CD14-positive monocyte (primary cell): ENCODE results near the gene LHFPL3. TPM values are rescaled to one million over a fixed set of nuclear protein-coding genes. Genes with fewer than 3 reads are reported as not detected.

Source experiments
- DNase-seq, 3 donors: peaks; one replicate each; pipeline ENCODE4 v3.0.0-alpha.2; 2011 to 2022
- H2AFZ ChIP-seq: 2 replicates; pipeline ENCODE4 v1.6.0; 2012; ENCODE audit warnings: mild to moderate bottlenecking, low read depth, low read length, inconsistent platforms; ENCODE audit not compliant: insufficient read depth, poor library complexity, severe bottlenecking
- H3K27ac ChIP-seq, 2 donors: 1 replicate in 1 of 2; 2 replicates in 1 of 2; pipeline ENCODE4 v1.5.1; 2012 to 2013; ENCODE audit warnings: low read length in 2 of 2, control low read depth in 1 of 2, inconsistent platforms in 1 of 2, low read depth in 1 of 2, mild to moderate bottlenecking in 1 of 2
- H3K27me3 ChIP-seq, 2 donors: one replicate each; pipeline versions ENCODE4 v1.6.0 to v1.6.1; 2011 to 2013; ENCODE audit warnings: low read length in 2 of 2; ENCODE audit not compliant: control insufficient read depth in 2 of 2, insufficient read depth in 2 of 2
- H3K36me3 ChIP-seq, 2 donors: replicated peaks in 1 of 2; 1 replicate in 1 of 2; 2 replicates in 1 of 2; pipeline versions ENCODE4 v1.5.1 to v1.6.1; 2012 to 2013; ENCODE audit warnings: low read length in 2 of 2, control low read depth in 1 of 2, inconsistent platforms in 1 of 2, mild to moderate bottlenecking in 1 of 2; ENCODE audit not compliant: insufficient read depth in 2 of 2, control insufficient read depth in 1 of 2
- H3K4me1 ChIP-seq, 2 donors: 1 replicate in 1 of 2; 2 replicates in 1 of 2; pipeline versions ENCODE4 v1.5.1 to v1.6.1; 2012 to 2013; ENCODE audit warnings: low read length in 2 of 2, control low read depth in 1 of 2, inconsistent platforms in 1 of 2, mild to moderate bottlenecking in 1 of 2, moderate library complexity in 1 of 2; ENCODE audit not compliant: insufficient read depth in 2 of 2, control insufficient read depth in 1 of 2
- H3K4me2 ChIP-seq: replicated peaks from 2 replicates; pipeline ENCODE3; 2012; ENCODE audit warnings: low read length, moderate library complexity, mild to moderate bottlenecking; ENCODE audit not compliant: poor library complexity, severe bottlenecking; ENCODE audit errors: extremely low read depth
- H3K4me3 ChIP-seq, 3 experiments: fragments of 200-600 bp in 1 of 3; sonication (generic) in 1 of 3; replicated peaks in 1 of 3; 1 replicate in 2 of 3; 2 replicates in 1 of 3; pipeline ENCODE4 v1.5.1; 2011 to 2013; ENCODE audit warnings: low read length in 3 of 3, mild to moderate bottlenecking in 3 of 3, control low read depth in 2 of 3, low read depth in 2 of 3, inconsistent platforms in 1 of 3, moderate library complexity in 1 of 3
- H3K79me2 ChIP-seq: 2 replicates; pipeline ENCODE4 v1.6.0; 2012; ENCODE audit warnings: mild to moderate bottlenecking, control low read depth, inconsistent platforms, low read length, moderate library complexity; ENCODE audit not compliant: insufficient read depth
- H3K9ac ChIP-seq: 2 replicates; pipeline ENCODE4 v1.6.0; 2017; ENCODE audit warnings: low read length, mild to moderate bottlenecking; ENCODE audit not compliant: insufficient read depth, poor library complexity, severe bottlenecking
- H3K9me3 ChIP-seq, 2 donors: replicated peaks in 1 of 2; 1 replicate in 1 of 2; 2 replicates in 1 of 2; pipeline versions ENCODE4 v1.5.1 to v1.6.1; 2012 to 2013; ENCODE audit warnings: low read length in 2 of 2, control low read depth in 1 of 2; ENCODE audit not compliant: control insufficient read depth in 1 of 2, insufficient read depth in 1 of 2
- H4K20me1 ChIP-seq: 2 replicates; pipeline ENCODE4 v1.6.0; 2012; ENCODE audit warnings: mild to moderate bottlenecking, low read length, control low read depth, moderate library complexity; ENCODE audit not compliant: insufficient read depth
- H3K27ac Mint-ChIP-seq, 7 donors: one replicate each; pipeline ENCODE4 v1.8.0; 2020; ENCODE audit warnings: mild to moderate bottlenecking in 7 of 7, mixed read lengths in 7 of 7, moderate library complexity in 6 of 7, inconsistent platforms in 2 of 7
- H3K27me3 Mint-ChIP-seq, 3 donors: one replicate each; pipeline ENCODE4 v1.8.0; 2021 to 2022; ENCODE audit warnings: low read depth in 3 of 3, mild to moderate bottlenecking in 3 of 3, mixed read lengths in 3 of 3, moderate library complexity in 3 of 3, inconsistent platforms in 1 of 3
- H3K36me3 Mint-ChIP-seq, 2 donors: one replicate each; pipeline ENCODE4 v1.8.0; 2020; ENCODE audit warnings: mixed read lengths in 2 of 2, inconsistent platforms in 1 of 2, mild to moderate bottlenecking in 1 of 2
- H3K4me1 Mint-ChIP-seq: one replicate; pipeline ENCODE4 v1.8.0; 2020; ENCODE audit warnings: mild to moderate bottlenecking, mixed read lengths
- H3K4me3 Mint-ChIP-seq, 2 donors: one replicate each; pipeline ENCODE4 v1.8.0; 2020; ENCODE audit warnings: mild to moderate bottlenecking in 2 of 2, mixed read lengths in 2 of 2, moderate library complexity in 1 of 2
- H3K9me3 Mint-ChIP-seq, 7 donors: one replicate each; pipeline ENCODE4 v1.8.0; 2020 to 2022; ENCODE audit warnings: mixed read lengths in 7 of 7, mild to moderate bottlenecking in 6 of 7, moderate library complexity in 6 of 7, inconsistent platforms in 2 of 7
- CTCF ChIP-seq: fragments of 200-600 bp; IDR thresholded peaks from one replicate; pipeline ENCODE4 v1.8.0; 2022; ENCODE audit warnings: antibody characterized with exemption, mild to moderate bottlenecking
- WGBS: methylation state at CpG from one replicate; pipeline ENCODE4 v1.1.5; 2013; ENCODE audit warnings: missing lambda C conversion rate; ENCODE audit not compliant: insufficient coverage; 5-methylcytosine and 5-hydroxymethylcytosine counted together
- intact Hi-C, 2 donors: fragments of 100-400 bp; cut with micrococcal nuclease; formaldehyde crosslinking; loops; one replicate each; pipeline versions ENCODE4 v1.15.0 to v1.15.1; 2023
- polyA plus RNA-seq, 3 donors: library from polyadenylated mRNA; depleted of rRNA in 1 of 3; unstranded in 2 of 3; stranded (reverse) in 1 of 3; fragments of 300-500 nt in 2 of 3; fragments of >200 nt in 1 of 3; fragmentation: Illumina TruSeq in 2 of 3; gene quantifications; 1 replicate in 2 of 3; 2 replicates in 1 of 3; pipeline ENCODE4 v1.2.3, GENCODE V29; 2012 to 2021

The LHFPL3 gene
- polyA plus RNA-seq, 3 donors = not detected

- no peak for DNase-seq
- no peaks in the 10 kb centered on the region for H3K27me3 ChIP-seq
- H3K36me3 ChIP-seq = no peaks in the 10 kb centered on the region
- no peaks in the 10 kb centered on the region for H3K9me3 ChIP-seq
- no peak overlapping the region for H3K27ac ChIP-seq
- Mint-ChIP-seq H3K27me3 (peaks cover 2 to 4% (median 2%) of the 10 kb centered on the region in 3 donors), H3K4me1 (no peaks in the 10 kb centered on the region), H3K27ac (no peak overlapping the region), H3K4me3 (no peak overlapping the region), H3K36me3 (no peaks in the 10 kb centered on the region), H3K9me3 (no peaks in the 10 kb centered on the region)
- H3K79me2 ChIP-seq = no peaks in the 10 kb centered on the region
- no peak overlapping the region for H3K4me3 ChIP-seq
- no peaks in the 10 kb centered on the region for H3K4me1 ChIP-seq
- no peaks in the 10 kb centered on the region for H4K20me1 ChIP-seq
- no peak overlapping the region for H3K4me2 ChIP-seq
- TF ChIP-seq CTCF = no peak
- H2AFZ ChIP-seq = no peak overlapping the region
- intact Hi-C loops = no loop called here
- H3K9ac ChIP-seq = no peak overlapping the region
- WGBS = 100% methylated on average over 1 of the region's 2 CpGs
Observed at GRCh38 chr7:104642560-104642959, 314.2 kb downstream of the LHFPL3 start.

- Histone ChIP-seq H3K4me3 (no peak overlapping the region), H3K79me2 (no peaks in the 10 kb centered on the region), H3K27me3 (no peaks in the 10 kb centered on the region), H3K9ac (no peak overlapping the region), H4K20me1 (no peaks in the 10 kb centered on the region), H3K4me1 (no peaks in the 10 kb centered on the region), H2AFZ (no peak overlapping the region), H3K36me3 (no peaks in the 10 kb centered on the region), H3K4me2 (no peak overlapping the region), H3K9me3 (no peaks in the 10 kb centered on the region), H3K27ac (no peak overlapping the region)
- 30% methylated on average over 2 of the region's 5 CpGs for WGBS
- Mint-ChIP-seq H3K27ac (no peak overlapping the region), H3K36me3 (no peaks in the 10 kb centered on the region), H3K27me3 (peaks cover 1 to 2% (median 2%) of the 10 kb centered on the region in 3 donors), H3K4me3 (no peak overlapping the region), H3K9me3 (no peaks in the 10 kb centered on the region), H3K4me1 (no peaks in the 10 kb centered on the region)
- intact Hi-C loops = no loop called here
- no peak for TF ChIP-seq CTCF
- DNase-seq = no peak
Observed at GRCh38 chr7:104643587-104644217, 315.3 kb downstream of the LHFPL3 start.
